SK-N-SH treated with all-trans-retinoic acid at 6 μM for 48 hours (cell line): Measurements from ENCODE around the gene CDH26.

Experiments
- ATAC-seq: fragments of 200-7000 bp; cut with Tn5 transposase; 3 replicates; pipeline ENCODE4 v1.9.1; 2020; ENCODE audit warnings: mild to moderate bottlenecking, moderate library complexity
- ARNTL ChIP-seq: fragments of 450-650 bp; formaldehyde crosslinking; IDR thresholded peaks from 2 replicates; pipeline ENCODE4 v1.5.0; 2020; ENCODE audit warnings: low read depth, mild to moderate bottlenecking, moderate library complexity, borderline replicate concordance
- BACH2 ChIP-seq: fragments of 250-450 bp; sonication (Bioruptor Pico); IDR thresholded peaks from 2 replicates; pipeline ENCODE4 v1.9.0; 2021; ENCODE audit warnings: mild to moderate bottlenecking, borderline replicate concordance
- CREB5 ChIP-seq: fragments of 250-450 bp; sonication (Bioruptor Pico); IDR thresholded peaks from 2 replicates; pipeline ENCODE4 v1.5.1; 2020; ENCODE audit warnings: low read depth, mild to moderate bottlenecking, moderate library complexity
- CSDC2 ChIP-seq: fragments of 250-450 bp; sonication (Bioruptor Pico); IDR thresholded peaks from 2 replicates; pipeline ENCODE4 v1.5.0; 2020; ENCODE audit warnings: mild to moderate bottlenecking, moderate library complexity
- ESRRG ChIP-seq: fragments of 250-450 bp; sonication (Bioruptor Pico); IDR thresholded peaks from 2 replicates; pipeline ENCODE4 v1.6.1; 2021; ENCODE audit warnings: mild to moderate bottlenecking
- GLIS3 ChIP-seq: fragments of 250-450 bp; sonication (Bioruptor Pico); IDR thresholded peaks from 2 replicates; pipeline ENCODE4 v1.5.0; 2020; ENCODE audit warnings: mild to moderate bottlenecking, moderate library complexity
- OSR1 ChIP-seq: fragments of 250-450 bp; sonication (Bioruptor Pico); IDR thresholded peaks from 2 replicates; pipeline ENCODE4 v1.8.0; 2022; ENCODE audit warnings: moderate library complexity, mild to moderate bottlenecking, inconsistent platforms
- PATZ1 ChIP-seq: fragments of 250-450 bp; sonication (Bioruptor Pico); IDR thresholded peaks from 2 replicates; pipeline ENCODE4 v1.8.0; 2020; ENCODE audit warnings: mild to moderate bottlenecking, moderate library complexity, borderline replicate concordance
- PPARA ChIP-seq: fragments of 250-450 bp; sonication (Bioruptor Pico); IDR thresholded peaks from 2 replicates; pipeline ENCODE4 v1.5.0; 2020; ENCODE audit warnings: mild to moderate bottlenecking, borderline replicate concordance
- RARB ChIP-seq: fragments of 250-450 bp; sonication (Bioruptor Pico); IDR thresholded peaks from 2 replicates; pipeline ENCODE4 v1.8.0; 2021; ENCODE audit warnings: mild to moderate bottlenecking, moderate library complexity
- SNAI2 ChIP-seq: fragments of 250-450 bp; sonication (Bioruptor Pico); IDR thresholded peaks from 2 replicates; pipeline ENCODE4 v1.5.0; 2020; ENCODE audit warnings: mild to moderate bottlenecking, moderate library complexity
- TCF4 ChIP-seq: fragments of 250-450 bp; sonication (Bioruptor Pico); IDR thresholded peaks from 2 replicates; pipeline ENCODE4 v1.8.0; 2021; ENCODE audit warnings: mild to moderate bottlenecking, moderate library complexity, borderline replicate concordance
- TOX ChIP-seq: fragments of 250-450 bp; sonication (Bioruptor Pico); IDR thresholded peaks from 2 replicates; pipeline ENCODE4 v1.8.0; 2021; ENCODE audit warnings: mild to moderate bottlenecking, moderate library complexity, borderline replicate concordance
- ZC3H10 ChIP-seq: fragments of 250-450 bp; sonication (Bioruptor Pico); IDR thresholded peaks from 2 replicates; pipeline ENCODE4 v1.5.1; 2021; ENCODE audit warnings: mild to moderate bottlenecking, moderate library complexity
- ZFP3 ChIP-seq: fragments of 250-450 bp; sonication (Bioruptor Pico); IDR thresholded peaks from 2 replicates; pipeline ENCODE4 v1.5.0; 2020; ENCODE audit warnings: mild to moderate bottlenecking, moderate library complexity
- ZFP30 ChIP-seq: fragments of 450-650 bp; formaldehyde crosslinking; IDR thresholded peaks from 2 replicates; pipeline ENCODE4 v1.5.0; 2022; ENCODE audit warnings: mild to moderate bottlenecking, moderate library complexity
- ZNF565 ChIP-seq: fragments of 450-650 bp; formaldehyde crosslinking; conservative IDR thresholded peaks from 2 replicates; pipeline ENCODE4 v1.5.0; 2020; ENCODE audit warnings: low read depth, mild to moderate bottlenecking, moderate library complexity
- ZNF70 ChIP-seq: fragments of 450-650 bp; formaldehyde crosslinking; IDR thresholded peaks from 2 replicates; pipeline ENCODE4 v1.5.0; 2020; ENCODE audit warnings: mild to moderate bottlenecking, moderate library complexity
- ZNF8 ChIP-seq: fragments of 450-650 bp; formaldehyde crosslinking; IDR thresholded peaks from 2 replicates; pipeline ENCODE4 v1.5.0; 2020; ENCODE audit warnings: mild to moderate bottlenecking, moderate library complexity
- TF ChIP-seq, protein P1 (sequence below): fragments of 250-450 bp; sonication (Bioruptor Pico); IDR thresholded peaks from 2 replicates; pipeline ENCODE4 v1.5.0; 2020; ENCODE audit warnings: mild to moderate bottlenecking, moderate library complexity
- TF ChIP-seq, protein P2 (sequence below): fragments of 250-450 bp; sonication (Bioruptor Pico); IDR thresholded peaks from 2 replicates; pipeline ENCODE4 v1.5.1; 2021; ENCODE audit warnings: mild to moderate bottlenecking, moderate library complexity
- TF ChIP-seq, protein P3 (sequence below): fragments of 250-450 bp; sonication (Bioruptor Pico); IDR thresholded peaks from 2 replicates; pipeline ENCODE4 v1.8.0; 2021; ENCODE audit warnings: low read depth, mild to moderate bottlenecking, moderate library complexity, borderline replicate concordance

The CDH26 gene

GRCh38 chr20:59962155-59962554 lies 3.9 kb downstream of the CDH26 start (continued):
- TF ChIP-seq, protein P1, sequence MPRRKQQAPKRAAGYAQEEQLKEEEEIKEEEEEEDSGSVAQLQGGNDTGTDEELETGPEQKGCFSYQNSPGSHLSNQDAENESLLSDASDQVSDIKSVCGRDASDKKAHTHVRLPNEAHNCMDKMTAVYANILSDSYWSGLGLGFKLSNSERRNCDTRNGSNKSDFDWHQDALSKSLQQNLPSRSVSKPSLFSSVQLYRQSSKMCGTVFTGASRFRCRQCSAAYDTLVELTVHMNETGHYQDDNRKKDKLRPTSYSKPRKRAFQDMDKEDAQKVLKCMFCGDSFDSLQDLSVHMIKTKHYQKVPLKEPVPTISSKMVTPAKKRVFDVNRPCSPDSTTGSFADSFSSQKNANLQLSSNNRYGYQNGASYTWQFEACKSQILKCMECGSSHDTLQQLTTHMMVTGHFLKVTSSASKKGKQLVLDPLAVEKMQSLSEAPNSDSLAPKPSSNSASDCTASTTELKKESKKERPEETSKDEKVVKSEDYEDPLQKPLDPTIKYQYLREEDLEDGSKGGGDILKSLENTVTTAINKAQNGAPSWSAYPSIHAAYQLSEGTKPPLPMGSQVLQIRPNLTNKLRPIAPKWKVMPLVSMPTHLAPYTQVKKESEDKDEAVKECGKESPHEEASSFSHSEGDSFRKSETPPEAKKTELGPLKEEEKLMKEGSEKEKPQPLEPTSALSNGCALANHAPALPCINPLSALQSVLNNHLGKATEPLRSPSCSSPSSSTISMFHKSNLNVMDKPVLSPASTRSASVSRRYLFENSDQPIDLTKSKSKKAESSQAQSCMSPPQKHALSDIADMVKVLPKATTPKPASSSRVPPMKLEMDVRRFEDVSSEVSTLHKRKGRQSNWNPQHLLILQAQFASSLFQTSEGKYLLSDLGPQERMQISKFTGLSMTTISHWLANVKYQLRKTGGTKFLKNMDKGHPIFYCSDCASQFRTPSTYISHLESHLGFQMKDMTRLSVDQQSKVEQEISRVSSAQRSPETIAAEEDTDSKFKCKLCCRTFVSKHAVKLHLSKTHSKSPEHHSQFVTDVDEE (CRISPR knock-in tag): no peak

GRCh38 chr20:59966428-59966827 lies 8.2 kb downstream of the CDH26 start:
- TF ChIP-seq SNAI2: no peak
- TF ChIP-seq GLIS3 (CRISPR knock-in tag): no peak
- TF ChIP-seq RARB (CRISPR knock-in tag): no peak
- no peak for TF ChIP-seq ZNF70 (CRISPR knock-in tag)
- TF ChIP-seq, protein P2, sequence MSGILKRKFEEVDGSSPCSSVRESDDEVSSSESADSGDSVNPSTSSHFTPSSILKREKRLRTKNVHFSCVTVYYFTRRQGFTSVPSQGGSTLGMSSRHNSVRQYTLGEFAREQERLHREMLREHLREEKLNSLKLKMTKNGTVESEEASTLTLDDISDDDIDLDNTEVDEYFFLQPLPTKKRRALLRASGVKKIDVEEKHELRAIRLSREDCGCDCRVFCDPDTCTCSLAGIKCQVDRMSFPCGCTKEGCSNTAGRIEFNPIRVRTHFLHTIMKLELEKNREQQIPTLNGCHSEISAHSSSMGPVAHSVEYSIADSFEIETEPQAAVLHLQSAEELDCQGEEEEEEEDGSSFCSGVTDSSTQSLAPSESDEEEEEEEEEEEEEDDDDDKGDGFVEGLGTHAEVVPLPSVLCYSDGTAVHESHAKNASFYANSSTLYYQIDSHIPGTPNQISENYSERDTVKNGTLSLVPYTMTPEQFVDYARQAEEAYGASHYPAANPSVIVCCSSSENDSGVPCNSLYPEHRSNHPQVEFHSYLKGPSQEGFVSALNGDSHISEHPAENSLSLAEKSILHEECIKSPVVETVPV (CRISPR knock-in tag): no peak
- TF ChIP-seq ZFP30 (CRISPR knock-in tag): no peak
- no peak for TF ChIP-seq CREB5 (CRISPR knock-in tag)
- no peak for TF ChIP-seq PPARA (CRISPR knock-in tag)
- TF ChIP-seq BACH2 (CRISPR knock-in tag): no peak
- no peak for TF ChIP-seq ZNF8
- TF ChIP-seq PATZ1 (CRISPR knock-in tag): no peak
- no peak for TF ChIP-seq ZNF565
- TF ChIP-seq TOX: no peak
- no peak for TF ChIP-seq CSDC2 (CRISPR knock-in tag)
- no peak for TF ChIP-seq ZFP3
- TF ChIP-seq, protein P3, sequence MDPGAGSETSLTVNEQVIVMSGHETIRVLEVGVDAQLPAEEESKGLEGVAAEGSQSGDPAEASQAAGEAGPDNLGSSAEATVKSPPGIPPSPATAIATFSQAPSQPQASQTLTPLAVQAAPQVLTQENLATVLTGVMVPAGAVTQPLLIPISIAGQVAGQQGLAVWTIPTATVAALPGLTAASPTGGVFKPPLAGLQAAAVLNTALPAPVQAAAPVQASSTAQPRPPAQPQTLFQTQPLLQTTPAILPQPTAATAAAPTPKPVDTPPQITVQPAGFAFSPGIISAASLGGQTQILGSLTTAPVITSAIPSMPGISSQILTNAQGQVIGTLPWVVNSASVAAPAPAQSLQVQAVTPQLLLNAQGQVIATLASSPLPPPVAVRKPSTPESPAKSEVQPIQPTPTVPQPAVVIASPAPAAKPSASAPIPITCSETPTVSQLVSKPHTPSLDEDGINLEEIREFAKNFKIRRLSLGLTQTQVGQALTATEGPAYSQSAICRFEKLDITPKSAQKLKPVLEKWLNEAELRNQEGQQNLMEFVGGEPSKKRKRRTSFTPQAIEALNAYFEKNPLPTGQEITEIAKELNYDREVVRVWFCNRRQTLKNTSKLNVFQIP (CRISPR knock-in tag): no peak
- no peak for TF ChIP-seq OSR1 (CRISPR knock-in tag)
- no peak for ATAC-seq

DNA sequence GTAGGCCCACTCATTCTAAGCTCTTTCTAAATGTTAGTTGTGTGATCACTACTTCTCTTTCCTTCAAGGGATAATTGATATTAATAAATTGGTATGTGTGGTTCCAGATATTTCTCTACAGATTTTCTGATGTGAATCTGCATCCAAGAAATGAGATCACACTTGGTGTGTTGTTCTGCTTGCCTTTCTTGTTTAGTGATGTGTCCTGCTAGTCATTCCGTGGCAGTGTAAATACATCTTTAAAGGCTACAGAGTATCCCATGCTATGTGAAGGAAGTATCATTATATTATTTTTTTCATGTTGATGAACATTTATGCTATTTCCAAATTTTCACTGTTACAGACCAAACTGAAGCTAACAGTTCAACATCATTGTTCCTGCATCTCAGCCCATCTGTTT lies 13.2 kb downstream of the CDH26 start:
- ATAC-seq: no peak
- TF ChIP-seq ZNF8 (no peak), ZNF565 (no peak), ZFP3 (no peak), ZC3H10 (no peak), GLIS3 (CRISPR knock-in tag) (no peak), CSDC2 (CRISPR knock-in tag) (no peak), PATZ1 (CRISPR knock-in tag) (no peak), CREB5 (CRISPR knock-in tag) (no peak), RARB (CRISPR knock-in tag) (no peak), ZNF70 (CRISPR knock-in tag) (no peak), OSR1 (CRISPR knock-in tag) (no peak), ARNTL (no peak), ESRRG (no peak), TCF4 (CRISPR knock-in tag) (no peak)
- TF ChIP-seq, protein P1 (CRISPR knock-in tag): no peak
